H1 (cell line): Measurements from ENCODE around the gene HPS5. TPM values are rescaled to one million over a fixed set of nuclear protein-coding genes. Genes with fewer than 3 reads are reported as not detected.

Experiments used
- BACH1 ChIP-seq: IDR thresholded peaks from 2 replicates; pipeline ENCODE4 v1.6.1; 2012; ENCODE audit warnings: low read length, improper control_type of control experiment
- GTF2F1 ChIP-seq: IDR thresholded peaks from 2 replicates; pipeline ENCODE4 v1.6.1; 2012; ENCODE audit warnings: low read depth, low read length, improper control_type of control experiment, borderline replicate concordance
- HDAC2 ChIP-seq, 2 experiments: fragments of 300-600 bp in 1 of 2; sonication (generic) in 1 of 2; IDR thresholded peaks; 2 replicates each; pipeline ENCODE4 v1.6.1; 2011 to 2012; ENCODE audit warnings: low read depth in 2 of 2, low read length in 2 of 2, mild to moderate bottlenecking in 2 of 2, moderate library complexity in 2 of 2, borderline replicate concordance in 1 of 2, inconsistent platforms in 1 of 2
- JUN ChIP-seq: IDR thresholded peaks from 2 replicates; pipeline ENCODE4 v1.6.1; 2011; ENCODE audit warnings: low read depth, mild to moderate bottlenecking, improper control_type of control experiment, low read length
- POLR2AphosphoS5 ChIP-seq: IDR thresholded peaks from 2 replicates; pipeline ENCODE4 v1.6.1; 2011; ENCODE audit warnings: low read depth, low read length
- SP1 ChIP-seq: IDR thresholded peaks from 2 replicates; pipeline ENCODE4 v1.6.1; 2011; ENCODE audit warnings: low read depth, low read length
- SP2 ChIP-seq: IDR thresholded peaks from 2 replicates; pipeline ENCODE4 v1.6.1; 2012; ENCODE audit warnings: mild to moderate bottlenecking, low read length, inconsistent platforms
- TCF12 ChIP-seq: IDR thresholded peaks from 2 replicates; pipeline ENCODE4 v1.6.1; 2011; ENCODE audit warnings: low read depth, mild to moderate bottlenecking, low read length
- USF2 ChIP-seq: IDR thresholded peaks from 2 replicates; pipeline ENCODE4 v1.6.1; 2011; ENCODE audit warnings: low read length, improper control_type of control experiment
- polyA plus RNA-seq, 7 experiments: library from polyadenylated mRNA; depleted of rRNA in 3 of 7; stranded (reverse) in 5 of 7; unstranded in 2 of 7; fragments of >200 nt in 5 of 7; fragments of 200-250 nt in 2 of 7; gene quantifications; 1 replicate in 5 of 7; 2 replicates in 1 of 7; 4 replicates in 1 of 7; pipeline versions ENCODE4 v1.2.1 to v1.2.3, GENCODE V29; 2011 to 2013; ENCODE audit warnings: missing spikeins in 2 of 7, mixed read lengths in 2 of 7
- total RNA-seq: library from RNA; stranded (reverse); fragmentation: NEBNext Ultra II Directional; extraction: Animal tissue kit (Norgen Biotek cat#: 25700); gene quantifications from 2 replicates; pipeline ENCODE4 v1.2.1, GENCODE V29; 2021

Gene HPS5
- total and polyA plus RNA-seq, 2 of the 8 experiments (the other 6 are each of a cell fraction or from before 2014, with no cell fraction given), result 5.0 to 18.5 TPM

- TF ChIP-seq USF2 (no peak), SP1 (no peak), POLR2AphosphoS5 (no peak), SP2 (no peak), JUN (no peak), HDAC2 (IDR thresholded peaks at IDR 0.05; ENCODE audit: borderline replicate concordance in 1 of 2, low read depth in 2 of 2, low read length in 2 of 2) (no peak), GTF2F1 (no peak), BACH1 (no peak), TCF12 (no peak)
Measured at GRCh38 chr11:18235394-18236334, 86.3 kb downstream of the HPS5 start (continued).
